Effector CD8-positive, alpha-beta T cell (primary cell): ENCODE results near the gene BORCS5.
A peak's percentile ranks its signal among the peaks of the same experiment; 100 is the strongest.

Source experiments
- DNase-seq: peaks from one replicate; lab custom pipeline; 2025; lab: John Stamatoyannopoulos, UW

BORCS5 gene

DNA sequence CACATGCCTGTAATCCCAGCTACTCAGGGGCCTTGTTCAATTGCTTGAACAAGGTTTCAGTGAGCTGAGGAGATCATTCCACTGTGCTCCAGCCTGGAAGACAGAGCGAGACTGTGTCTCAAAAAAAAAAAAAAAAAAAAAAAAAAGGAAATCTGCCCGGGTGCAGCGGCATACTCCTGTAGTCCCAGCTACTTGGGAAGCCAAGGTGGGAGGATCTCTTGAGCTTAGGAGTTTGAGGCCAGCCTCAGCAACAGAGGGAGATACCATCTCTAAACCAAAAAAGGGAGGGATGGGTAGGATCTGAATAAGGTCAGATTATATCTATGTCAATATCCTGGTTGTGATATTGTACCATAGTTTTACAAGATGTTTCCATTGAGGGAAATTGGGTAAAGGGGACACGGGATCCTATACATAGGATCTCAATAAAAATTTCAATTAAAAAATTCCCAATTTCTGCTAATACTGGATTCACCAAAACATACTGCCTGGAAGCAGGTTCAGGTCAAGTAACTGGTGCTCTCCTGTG is 76.4 kb downstream of the BORCS5 start:
- no peak for DNase-seq

DNA sequence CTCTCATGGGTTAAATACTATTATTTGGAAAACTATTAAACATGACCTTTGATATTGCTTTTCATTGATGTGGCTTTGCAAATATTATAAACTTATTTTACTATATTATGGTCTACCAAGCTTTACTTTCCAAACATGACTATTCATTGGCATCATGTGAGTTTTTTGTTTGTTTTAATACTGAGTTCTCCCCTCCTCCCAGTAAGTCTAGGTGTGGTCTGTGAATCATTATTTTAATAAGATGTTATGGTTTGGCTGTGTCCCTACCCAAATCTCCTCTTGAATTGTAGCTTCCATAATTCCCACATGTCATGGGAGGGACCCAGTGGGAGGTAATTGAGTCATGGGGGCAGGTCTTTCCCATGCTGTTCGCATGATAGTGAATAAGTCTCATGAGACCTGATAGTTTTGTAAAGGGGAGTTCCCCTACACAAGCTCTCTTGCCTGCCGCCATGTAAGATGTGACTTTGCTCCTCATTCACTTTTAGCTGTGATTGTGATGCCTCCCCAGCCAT is 80.0 kb downstream of the BORCS5 start:
- DNase-seq: no peak

DNA sequence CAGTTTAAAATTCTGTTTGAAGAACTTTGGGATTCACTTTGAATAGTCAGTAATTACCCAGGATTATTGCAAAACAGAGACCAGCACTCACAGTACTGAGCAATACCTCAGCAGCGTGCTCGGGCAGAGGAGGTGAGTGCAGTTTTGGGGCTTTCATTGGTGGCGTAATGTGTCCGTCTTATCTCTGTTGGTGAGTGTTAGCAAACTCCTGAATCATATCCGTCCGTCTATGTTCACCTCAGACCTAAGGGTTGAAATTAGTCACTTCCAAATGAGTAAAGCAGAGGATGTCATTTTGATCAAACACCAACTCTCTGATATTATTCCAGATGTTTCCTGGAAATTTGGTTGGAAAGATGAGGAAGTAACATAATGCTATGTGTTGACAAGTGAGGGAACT is 82.8 kb downstream of the BORCS5 start:
- DNase-seq: no peak

DNA sequence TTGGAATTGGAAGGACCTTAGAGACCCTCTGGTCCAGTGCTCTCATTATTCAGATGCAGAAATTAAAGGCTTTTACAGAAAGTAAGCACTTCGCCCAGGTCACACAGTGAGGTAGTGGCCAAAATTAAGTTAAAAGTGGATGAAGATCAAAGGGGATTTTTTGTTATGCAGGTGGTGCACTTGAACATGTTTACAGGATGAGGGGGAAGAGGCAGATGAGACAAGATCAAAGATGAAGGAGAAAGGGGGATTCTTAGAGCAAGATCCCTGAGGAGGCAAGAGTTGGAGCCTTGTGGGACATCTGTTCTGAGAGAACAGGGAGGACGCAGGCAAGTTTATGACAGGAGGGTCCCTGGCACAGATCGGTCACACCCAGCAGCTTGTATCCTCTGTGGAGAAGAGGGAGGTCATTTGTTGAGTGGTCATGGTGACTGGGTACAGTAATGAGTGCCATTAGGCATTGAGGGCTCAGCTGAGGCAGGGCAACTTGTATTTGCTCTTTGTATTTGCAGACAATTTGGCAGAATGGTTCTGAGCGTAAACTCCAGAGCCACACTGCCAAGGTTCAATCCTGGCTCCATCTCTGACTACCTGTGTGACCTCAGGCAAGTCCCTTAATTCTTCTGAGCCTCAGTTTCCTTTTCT is 84.0 kb downstream of the BORCS5 start:
- DNase-seq: no peak

DNA sequence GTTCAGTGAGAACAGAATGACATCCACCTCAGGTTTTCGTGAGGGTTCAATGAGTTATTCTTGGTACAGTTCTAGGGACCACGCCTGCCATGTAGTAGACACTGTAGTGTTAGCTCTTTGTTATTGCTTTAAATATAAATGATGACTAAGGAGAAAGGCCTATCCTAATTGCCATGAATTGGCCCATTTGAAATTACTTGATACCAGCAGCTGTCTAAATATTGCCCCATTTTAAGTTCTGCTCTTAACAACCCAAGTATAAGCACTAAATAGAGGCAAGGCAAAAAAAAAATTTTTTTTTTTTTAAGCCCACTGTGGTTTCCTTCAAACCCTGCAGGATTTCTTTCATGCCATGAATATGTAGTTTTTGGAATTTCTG is 84.5 kb downstream of the BORCS5 start:
- DNase-seq: no peak

DNA sequence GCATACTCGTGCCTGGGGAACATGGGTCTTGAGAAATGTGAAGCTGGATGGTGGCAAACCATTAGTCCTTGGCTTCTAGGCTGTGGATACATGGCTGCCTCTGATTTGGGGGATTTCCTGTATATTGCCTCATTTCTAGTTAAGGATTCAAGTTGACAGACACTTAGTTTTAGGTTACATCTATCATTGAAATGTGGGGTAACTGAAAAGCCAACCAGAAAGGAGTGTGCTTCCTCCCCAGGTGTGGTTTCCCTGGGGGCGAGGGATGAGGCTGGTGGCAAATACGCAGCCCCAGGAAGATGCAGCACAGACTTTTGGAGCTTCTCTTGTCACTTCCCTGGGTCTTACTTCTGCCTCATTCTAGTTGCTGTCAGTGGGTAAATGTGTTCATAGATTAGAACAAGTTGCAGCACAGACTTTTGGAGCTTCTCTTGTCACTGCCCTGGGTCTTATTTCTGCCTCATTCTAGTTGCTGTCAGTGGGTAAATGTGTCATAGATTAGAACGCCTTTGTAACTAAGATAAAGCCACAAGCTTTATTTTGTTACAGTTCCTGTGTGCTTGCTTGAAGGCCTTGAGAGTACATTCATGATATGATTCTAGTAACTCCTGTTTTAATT is 85.1 kb downstream of the BORCS5 start:
- peak; percentile 13 for DNase-seq

DNA sequence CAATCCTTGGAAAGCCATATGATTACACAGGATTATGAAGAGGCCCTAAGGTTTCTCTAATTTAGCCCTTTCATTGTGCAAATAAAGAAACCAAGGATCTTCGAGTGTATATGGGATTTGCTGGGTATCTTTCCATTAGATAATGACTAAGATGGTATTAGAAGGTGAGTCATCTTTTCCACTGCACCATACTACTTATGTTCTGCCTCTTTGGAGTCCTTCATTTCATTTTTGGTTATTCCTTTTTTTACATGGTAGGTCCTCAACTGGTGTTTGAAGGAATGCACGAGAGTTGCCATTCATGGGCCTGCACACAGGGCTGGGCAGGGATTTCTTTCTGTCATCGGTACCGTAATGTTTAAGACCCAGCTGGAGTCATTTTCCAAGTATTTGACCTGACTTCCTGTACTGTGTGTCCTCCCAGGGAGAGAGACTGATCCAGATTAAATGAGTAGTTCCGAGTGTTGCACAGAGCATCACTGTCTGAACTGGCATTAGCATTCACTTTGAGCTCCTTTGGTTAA is 85.7 kb downstream of the BORCS5 start:
- no peak for DNase-seq

DNA sequence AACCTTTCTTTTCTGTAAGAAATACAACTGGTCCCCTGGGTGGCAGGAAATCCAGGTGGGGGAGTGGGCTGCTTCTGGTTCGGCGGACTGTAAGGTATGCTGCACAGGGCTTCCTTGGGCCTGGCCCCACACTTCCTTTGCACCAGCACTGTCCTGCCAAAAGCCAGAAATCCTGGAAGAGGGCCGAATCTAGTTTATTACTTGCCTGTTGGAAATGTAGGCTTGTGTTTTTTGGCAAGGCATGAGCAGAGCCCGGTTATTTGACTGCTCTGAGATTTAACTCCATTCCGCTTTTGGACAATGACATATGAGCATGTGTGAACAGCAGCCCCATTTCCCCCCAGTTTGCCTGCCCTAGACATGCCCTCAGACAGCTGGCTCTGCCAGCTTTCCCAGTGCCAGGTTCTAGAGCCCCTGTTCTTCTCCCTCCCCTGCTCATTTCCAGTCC is 86.6 kb downstream of the BORCS5 start:
- DNase-seq: no peak

DNA sequence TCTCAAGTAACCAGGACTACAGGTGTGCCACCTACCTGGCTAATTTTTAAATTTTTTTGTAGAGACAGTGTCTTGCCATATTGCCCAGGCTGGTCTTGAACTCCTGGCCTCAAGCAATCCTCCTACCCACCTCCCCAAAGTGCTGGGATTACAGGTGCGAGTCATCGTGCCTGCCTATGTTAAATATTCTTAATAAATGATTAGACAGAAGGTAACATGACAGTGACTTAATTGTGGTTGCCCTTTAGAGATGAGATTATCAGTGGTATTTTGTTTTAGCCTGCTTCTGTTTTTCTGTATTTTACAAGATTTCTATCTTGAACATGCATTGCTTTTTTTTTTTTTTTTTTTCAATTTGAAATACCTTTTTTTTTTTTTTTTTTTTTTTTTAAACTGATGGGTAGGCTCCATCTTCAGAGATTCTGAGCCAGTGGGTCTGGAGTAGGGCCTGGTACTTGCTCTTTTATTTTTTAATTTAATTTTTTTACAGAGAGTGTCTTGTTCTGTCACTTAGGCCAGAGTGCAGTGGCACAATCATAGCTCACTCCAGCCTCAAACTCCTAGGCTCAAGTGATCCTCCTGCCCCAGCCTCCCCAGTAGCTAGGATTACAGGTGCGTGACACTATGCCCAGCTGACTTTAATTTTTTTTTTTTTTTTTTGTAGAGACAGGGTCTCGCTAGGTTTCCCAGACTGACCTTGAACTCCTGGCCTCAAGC is 88.4 kb downstream of the BORCS5 start:
- DNase-seq: no peak

DNA sequence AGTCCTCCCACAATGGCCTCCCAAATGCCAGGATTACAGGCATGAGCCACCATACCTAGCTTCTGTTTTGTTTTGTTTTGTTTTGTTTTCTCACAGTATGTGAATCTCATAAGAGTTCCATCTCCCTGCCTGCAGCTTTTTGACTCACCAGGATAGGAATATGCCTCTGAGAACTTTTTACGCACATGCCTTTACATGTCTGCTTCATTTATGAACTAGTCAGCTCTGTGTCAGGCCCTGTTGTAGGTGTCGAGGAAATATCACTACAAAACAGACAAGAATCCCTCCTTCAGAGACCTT is 89.0 kb downstream of the BORCS5 start:
- DNase-seq: no peak

DNA sequence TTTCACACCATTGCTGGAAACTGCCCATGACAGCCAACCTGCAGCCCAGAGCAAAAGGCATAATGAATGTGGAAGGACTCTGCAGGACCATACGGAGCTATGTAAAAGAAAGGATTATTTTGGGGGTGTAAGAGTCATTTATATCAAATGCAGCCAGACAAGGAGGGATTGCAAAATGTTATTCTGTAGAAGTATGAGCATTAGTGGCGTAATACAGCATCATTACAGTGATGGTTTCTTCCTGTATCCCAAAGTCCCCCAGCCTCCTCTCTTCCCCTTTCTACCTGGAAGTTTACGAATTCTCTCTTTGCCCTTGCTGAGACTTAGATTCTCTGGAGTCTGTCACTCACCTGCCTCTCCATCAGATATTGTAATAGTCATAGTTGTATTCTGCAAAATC is 89.9 kb downstream of the BORCS5 start:
- DNase-seq: no peak

DNA sequence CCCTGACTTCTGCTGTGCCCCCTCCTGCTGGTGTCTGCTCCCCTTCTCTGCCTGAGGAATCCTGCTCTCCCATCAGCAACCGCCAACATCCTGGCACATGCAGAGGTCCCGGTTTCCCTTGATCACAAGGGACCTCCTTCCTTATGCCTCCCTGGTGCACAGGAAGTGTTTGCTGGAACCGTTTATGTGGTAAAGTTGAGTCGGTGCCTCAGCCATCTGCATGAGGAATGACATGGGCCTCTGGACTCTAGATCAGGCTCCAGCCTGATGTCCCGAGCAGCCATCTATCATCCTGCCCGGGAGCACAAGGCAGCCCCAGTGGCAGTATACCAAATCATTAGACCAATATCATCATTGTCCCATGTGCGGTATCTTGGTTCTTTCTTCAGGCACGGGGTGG is 90.4 kb downstream of the BORCS5 start:
- DNase-seq: no peak

DNA sequence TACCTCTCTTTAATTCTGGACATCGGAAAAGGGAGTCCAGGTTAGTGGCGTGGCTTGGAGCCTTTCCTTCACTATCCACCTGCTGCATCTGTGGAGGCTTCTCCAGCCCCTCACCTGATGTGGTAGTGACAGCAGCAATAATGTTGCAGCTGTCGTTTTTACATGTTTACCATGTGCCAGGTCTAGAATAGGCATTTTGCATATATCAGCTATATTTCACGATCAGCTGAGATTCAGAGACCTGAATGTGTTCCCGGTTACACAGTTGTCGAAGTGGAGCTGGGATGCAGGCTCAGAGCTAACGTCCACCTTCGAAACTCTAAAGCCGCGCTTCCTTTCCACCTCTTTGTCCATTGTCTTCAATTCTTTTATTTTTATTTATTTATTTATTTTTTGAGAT is 91.0 kb downstream of the BORCS5 start:
- DNase-seq: no peak

DNA sequence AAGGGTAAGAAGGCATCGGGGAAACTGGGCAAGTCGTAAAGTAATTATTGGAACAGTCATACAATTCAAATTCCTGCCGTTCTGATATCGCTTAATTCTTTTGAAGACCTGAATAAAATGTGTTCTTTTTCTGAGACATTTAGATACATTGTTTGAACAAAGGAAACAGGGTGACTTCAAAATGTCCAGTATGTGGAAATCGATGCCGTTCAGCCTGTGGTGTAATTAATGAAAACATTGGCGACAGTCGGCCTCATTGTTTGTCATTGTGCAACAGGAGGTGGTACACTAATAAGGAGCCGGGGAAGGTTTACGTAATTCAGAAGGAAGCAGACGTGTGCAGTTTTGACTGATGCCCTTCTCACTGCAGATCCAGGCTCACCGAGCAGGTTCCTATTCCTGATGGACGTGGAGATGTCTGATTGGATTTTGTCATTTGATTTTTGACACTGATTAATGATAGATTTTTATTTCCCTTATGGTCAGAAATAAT is 92.7 kb downstream of the BORCS5 start:
- no peak for DNase-seq

DNA sequence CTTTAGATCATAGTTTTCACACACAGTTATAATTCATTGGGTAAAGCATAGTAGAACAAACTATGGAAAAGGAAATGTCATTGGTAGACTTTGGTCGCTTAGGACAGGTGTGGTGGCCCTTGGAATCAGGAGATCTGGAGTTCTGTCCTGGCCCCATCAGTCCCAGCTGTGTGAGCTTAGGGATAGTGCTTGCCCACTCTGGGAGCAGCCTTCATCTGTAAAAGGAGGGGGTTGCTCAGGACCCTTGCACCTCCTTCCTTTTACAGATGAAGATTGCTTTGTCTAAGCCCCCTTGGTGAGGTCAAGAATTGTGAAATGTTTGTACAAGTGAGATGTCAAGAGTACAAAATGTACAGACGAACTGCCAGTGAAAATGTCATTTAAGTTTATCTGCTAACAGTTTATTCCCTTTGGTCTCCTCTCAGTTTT is 93.2 kb downstream of the BORCS5 start:
- no peak for DNase-seq

DNA sequence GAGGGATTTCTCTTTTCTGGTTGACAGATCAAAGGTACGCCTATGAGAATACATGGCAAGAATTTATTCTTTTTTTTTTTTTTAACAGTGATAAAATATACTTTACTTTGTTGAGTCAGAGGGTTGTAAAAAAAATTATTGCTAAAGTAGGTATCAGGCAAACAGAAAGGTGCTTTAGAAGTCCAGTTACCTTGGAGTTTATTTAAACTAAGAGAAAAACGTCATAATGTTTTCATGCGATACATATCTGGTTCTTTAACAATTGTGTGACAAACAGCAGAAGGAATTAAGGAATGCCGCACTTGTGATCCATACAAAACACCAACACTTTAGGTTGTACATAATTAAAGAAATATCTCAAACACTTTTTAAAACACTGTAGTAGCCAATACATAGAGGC is 94.2 kb downstream of the BORCS5 start:
- no peak for DNase-seq

DNA sequence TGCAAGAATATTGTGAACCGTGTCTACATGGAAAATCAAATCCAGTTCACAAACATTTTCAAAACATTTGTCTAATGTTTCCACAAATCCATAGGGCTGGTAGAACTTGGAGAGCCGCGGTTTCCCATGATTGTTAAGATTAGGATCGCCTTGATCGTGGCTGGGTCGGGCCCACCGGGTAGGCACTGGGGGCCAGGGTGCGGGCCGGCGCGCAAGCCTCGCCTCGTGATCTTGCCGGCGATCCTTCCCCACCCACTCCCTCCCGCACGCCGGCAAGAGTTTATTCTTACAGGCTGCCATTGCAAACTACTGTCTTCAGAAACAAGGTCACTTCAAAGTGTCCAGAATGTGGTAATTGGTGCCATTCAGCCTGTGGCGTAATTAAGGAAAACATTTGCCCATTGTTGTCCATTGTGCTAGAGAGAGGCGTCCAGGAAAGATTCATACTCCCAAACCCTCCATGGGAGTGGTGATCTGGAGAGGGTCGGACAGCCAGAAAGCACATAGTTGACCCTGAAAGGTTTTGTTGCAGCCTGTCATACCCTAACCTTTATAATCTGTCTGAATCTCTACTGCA is 95.5 kb downstream of the BORCS5 start:
- no peak for DNase-seq

DNA sequence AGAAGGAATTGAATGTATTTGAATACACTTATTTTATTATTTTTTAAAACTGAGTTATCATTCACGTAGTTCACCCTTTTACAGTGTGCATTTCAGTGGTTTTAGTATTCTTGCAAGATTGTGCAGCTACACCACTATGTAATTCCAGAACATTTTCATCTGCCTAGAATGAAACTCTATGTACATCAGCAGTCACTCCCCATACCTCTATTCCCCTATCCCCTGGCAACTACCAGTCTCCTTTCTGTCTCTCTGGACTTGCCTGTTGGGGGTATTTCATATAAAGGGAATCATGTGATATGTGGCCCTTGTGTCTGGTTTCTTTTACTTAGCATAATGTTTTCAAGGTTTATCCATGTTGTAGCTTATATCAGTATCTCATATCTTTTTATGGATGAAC is 96.8 kb downstream of the BORCS5 start:
- no peak for DNase-seq

DNA sequence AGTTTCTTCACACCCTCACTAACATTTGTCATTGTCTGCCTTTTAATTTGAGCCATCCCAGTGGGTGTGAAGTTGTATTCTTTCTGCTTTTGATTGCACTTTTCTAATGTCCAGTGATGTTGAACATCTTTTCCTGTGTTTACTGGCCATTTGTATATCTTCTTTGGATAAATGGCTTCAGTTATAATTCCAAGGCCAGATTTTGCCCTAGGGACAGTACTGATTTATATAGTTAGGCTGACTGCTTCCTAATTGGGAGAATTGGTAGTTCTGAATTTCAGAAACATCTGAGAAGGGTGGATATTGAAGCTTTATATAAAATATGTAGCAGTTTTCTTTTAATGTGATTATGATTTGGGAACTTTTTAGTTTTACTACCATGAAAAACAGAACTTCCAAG is 97.4 kb downstream of the BORCS5 start:
- no peak for DNase-seq

DNA sequence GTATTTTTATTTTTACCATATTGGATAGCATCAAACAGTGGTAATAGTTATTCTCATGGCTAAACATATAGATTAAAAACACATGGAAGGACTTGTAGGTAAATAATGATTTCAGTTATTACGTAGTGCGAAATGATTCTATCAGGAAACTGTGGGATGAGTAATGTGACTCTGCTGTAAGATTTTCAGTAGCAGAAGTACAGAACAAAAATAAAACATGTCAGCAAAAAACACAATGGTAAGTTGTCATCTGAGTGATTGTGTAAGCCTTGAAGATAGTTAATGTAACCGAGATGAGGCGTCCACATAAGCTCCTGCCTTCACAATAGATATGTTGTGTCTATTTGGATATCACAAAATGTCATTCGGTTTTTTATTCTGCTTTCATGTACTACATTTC is 99.8 kb downstream of the BORCS5 start:
- no peak for DNase-seq

DNA sequence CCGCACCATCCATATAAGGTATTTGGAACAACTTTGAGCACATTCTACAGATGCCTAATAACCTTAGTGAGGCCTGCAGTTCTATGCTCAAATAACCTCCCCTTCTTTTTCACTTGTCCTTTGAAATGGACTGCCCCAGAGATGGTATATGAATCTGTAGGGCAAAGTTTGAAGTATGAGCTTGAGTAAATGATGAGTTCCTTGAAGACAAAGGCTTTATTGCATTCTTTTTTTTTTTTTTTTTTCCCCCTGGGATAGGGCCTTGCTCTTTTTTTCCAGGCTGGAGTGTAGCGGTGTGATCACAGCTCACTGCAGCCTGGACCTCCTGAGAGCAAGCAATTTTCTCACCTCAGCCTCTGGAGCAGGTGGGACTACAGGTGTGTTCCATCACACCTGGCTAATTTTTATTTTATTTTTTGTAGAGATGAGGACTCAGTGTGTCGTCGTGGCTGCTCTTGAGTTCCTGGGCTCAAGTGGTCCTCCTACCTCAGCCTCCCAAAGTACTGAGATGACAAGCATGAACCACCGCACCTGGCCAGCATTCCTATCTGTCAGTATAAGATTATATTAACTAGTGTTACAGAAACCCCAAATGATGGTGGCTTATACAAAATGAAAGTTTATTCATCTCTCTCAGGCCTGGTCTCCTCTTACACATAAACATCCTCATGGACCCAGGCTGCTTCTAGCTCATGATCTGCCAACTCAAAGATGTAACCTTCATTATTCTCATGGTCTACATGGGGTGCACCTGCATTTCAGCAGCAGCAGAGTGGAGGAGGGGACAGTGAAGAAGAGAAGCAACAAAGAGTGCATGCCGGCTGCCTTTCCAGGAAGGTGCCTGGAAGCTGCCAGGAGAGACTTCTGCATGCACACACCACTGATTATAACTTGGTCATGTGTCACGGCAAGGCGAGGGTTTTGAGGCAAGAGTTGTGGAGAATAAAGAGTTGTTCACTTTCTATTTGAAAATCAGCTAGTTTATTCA is 104.4 kb downstream of the BORCS5 start:
- DNase-seq: no peak
